Measurements from ENCODE around the gene RHBDF2. TPM values are rescaled to one million over a fixed set of nuclear protein-coding genes. Genes with fewer than 3 reads are reported as not detected.

Gene RHBDF2
- polyA plus RNA-seq (2014; cell fraction: cytosol; rRNA removed): 0.08 and 1.0 TPM in 2 replicates
- 0.56 and 0.89 TPM in 2 replicates for polyA plus RNA-seq (2014; cell fraction: nucleus; rRNA removed)

DNA sequence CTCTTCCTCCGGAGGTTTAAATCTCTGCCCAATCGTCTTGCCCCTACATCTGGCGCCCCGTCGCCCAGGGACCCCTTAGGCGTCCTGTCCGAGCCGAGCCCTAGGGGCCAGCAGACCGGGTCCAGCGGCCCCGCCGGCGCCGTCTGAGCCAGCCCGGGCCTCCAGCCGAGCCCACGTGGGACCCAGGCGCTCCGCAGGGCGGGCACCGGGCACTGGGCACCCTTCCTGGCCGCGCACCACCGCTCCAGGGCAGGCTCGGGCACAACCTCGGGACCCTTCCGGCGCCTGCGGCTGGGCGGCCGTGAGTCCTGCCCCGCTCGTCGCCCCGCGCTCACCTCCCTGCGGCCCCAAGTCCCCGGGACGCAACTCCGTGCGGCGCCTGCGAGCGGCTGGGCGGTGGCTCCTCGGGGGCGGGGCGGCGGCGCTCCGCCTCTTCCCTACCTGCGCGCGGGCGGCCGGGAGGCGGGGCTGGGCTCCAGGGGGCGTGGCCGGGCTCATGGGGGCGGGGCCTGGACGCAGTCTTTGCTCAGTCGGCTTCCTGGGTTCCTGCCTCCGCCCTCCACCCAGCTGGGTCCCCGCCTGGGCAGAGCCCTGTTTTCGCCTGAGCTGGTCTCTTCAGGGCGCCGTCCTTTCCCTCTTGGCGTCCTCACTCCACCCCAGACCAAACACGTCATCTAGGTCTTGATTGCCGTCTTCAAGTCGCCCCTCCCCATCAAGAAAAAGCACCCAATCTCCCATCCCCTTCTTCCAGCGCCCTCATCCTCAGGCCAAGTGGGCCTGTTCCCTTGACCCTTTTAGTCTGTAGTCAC, at the start of gene RHBDF2:
Gene RHBDF2 (minus strand): TSS at position 406 of the 809 bp plus-strand sequence. CDS start 19,899 bp downstream, outside the sequence.
- peak; percentile 44 for DNase-seq (ENCODE audit: low spot score)

DNA sequence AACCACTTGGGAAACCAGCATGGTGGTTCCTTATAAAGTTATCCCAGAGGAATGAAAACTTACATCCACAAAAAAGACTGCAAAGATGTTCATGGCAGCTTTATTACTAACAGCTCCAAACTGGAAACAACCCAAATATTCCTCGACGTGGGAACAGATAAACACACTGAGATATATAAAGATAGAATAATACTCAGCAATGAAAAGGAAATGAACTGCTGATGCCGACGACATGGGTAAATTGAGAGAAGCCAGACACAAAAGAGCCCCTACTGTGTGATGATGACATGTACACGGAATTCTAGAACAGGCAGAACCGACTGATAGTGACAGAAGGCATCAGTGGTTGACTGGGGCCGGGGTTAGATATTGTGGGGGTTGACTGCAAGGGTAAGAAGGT, 48.3 kb upstream of the RHBDF2 start:
- no peak for DNase-seq (ENCODE audit: low spot score)

DNA sequence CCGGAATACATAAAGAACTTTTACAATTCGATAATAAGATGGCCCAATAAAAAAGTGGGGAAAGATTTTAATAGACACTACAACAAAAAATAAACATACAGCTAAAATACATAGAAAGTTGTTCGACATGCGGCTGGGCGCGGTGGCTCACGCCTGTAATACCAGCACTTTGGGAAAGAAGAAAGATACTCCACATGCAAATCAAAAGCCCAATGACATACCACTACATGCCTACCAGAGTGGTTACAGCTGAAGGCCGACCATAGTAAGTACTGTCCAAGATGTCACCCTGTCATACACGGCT, 47.9 kb upstream of the RHBDF2 start:
- no peak for DNase-seq (ENCODE audit: low spot score)

DNA sequence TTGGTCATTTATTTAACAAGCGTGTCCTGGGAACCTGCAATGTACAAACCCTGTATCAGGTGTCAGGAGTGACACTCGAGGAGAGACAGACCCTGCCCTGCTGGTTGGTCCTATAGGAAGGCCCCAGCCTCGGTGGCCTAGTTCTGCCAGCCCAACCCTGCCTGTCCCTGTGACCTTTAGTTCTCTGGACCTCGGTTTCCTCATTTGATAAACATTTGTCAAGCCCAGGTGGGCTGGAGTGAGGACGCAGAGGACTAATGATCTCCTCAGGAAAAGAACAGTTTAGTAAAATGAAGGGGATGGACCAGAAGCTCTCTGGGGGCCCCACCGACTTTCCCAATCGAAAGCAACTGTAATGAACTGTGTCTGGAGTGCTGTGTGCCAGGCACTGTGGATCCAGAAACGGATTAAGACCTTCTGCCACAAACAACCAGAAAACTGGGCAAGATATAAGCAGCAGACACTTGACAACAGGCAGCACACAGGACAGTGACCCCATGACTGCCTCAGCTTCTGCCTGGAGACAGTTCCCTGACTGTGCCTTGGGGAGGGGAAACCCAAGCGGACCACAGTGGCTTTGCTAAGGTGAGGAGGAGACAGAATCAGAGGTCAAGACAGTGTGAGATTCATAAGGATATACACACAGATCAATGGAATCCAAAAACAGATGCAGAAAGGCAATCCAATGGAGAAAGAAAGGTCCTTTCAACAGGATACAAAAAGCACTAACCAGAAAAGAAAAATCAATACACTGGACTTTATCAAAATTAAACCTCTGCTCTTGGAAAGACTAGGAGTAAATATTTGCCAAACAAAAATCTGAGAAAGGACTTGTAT, 47.4 kb upstream of the RHBDF2 start:
- no peak for DNase-seq (ENCODE audit: low spot score)

DNA sequence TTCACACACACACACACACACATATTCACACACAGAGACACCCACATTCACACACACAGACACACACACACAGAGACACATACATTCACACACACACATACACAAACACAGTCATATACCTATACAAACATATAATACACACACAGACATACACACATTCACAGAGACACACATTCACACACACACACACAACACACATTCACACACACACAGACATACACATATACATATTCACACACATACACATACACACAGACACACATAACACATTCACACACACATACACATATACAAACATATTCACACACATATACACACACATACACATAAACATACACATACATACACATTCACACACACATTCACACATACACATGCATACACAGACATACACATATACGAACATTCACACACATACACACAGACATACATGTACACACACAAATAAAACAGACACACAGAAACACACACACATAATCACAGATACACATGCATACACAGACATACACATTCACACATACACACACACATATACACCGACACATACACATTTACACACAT, 46.5 kb upstream of the RHBDF2 start:
- no peak for DNase-seq (ENCODE audit: low spot score)

DNA sequence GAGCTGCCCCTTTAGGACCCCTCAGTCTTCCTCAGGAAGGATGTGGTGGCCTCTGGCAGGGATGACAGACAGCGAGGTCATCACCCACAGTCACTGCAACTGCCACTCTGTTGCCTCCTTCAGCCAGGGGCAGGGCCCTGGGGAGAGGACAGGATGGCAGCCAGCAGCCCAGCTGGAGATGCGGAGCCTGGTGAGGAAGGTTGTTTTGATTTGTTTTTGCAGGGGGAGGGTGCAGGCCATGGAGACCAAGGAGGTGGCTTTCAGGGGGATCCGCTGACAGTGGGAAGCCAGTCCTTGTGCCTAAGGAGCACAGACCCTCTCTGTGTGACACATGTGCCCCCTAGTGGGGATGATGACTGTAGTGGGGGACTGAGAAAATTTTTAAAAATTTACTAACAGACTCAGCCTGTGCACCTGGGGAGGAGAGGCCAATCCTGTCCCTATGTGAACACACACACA, 46.0 kb upstream of the RHBDF2 start:
- DNase-seq (ENCODE audit: low spot score): peak; percentile 84

DNA sequence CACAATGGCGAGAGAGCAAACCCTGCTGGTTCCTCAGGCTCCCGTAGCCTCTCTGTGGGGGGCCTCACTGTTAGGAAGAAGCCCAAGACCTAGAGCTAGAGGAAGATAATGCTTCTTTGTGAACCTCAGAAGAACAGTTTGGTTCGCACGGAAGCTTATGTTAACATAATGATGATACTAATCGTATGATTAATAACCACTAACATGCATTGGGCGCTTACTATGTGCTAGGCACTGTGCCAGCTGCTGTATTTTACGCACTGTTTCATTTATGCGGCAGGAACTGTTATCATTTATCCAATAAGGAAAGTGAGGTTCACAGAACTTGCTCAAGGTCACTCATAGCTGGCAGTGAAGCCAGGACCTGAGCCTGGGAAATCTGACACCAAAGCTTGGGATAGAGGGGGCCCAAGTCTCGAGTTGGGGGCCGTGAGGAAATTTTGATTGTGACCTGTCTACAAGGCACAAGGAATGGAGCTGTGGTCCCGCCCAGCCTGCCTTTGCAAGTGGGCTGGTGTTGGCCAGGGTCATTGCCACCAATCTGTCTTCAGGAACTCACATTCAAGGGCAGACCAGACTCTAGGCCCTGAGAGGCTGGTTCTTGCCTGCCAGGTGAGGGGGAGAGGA, 45.4 kb upstream of the RHBDF2 start:
- DNase-seq (ENCODE audit: low spot score): no peak

DNA sequence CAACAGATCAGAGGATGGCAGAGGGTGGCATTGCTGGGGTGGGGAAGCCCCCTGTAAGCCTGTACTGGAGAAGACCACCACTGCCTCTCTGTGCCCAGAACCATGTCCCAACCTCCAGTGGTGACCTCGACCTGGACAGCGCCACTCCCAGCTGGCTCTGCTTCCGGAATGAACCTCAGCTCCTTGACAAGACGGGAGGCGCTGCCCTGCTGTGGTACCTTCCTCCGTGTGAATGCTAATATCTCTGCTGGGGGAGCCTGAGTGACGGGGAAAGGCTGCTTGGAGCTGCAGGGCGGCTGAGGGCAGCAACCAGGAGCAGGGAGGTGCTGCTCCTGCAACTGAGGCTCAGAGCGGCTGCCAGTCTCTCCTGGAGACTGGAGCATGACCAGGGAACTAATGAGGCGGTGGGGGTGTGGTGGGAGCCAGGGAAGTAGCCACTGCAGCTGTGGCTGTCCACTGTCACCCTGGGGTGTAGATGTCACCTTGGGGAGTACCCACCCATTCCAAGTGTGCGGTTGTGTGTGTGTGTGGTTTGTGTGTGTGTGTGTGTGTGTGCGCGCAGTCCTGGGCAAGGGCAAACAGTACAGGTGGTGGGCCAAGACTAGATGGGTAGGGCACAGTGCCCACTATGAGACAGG, 44.8 kb upstream of the RHBDF2 start:
- DNase-seq (ENCODE audit: low spot score): no peak

DNA sequence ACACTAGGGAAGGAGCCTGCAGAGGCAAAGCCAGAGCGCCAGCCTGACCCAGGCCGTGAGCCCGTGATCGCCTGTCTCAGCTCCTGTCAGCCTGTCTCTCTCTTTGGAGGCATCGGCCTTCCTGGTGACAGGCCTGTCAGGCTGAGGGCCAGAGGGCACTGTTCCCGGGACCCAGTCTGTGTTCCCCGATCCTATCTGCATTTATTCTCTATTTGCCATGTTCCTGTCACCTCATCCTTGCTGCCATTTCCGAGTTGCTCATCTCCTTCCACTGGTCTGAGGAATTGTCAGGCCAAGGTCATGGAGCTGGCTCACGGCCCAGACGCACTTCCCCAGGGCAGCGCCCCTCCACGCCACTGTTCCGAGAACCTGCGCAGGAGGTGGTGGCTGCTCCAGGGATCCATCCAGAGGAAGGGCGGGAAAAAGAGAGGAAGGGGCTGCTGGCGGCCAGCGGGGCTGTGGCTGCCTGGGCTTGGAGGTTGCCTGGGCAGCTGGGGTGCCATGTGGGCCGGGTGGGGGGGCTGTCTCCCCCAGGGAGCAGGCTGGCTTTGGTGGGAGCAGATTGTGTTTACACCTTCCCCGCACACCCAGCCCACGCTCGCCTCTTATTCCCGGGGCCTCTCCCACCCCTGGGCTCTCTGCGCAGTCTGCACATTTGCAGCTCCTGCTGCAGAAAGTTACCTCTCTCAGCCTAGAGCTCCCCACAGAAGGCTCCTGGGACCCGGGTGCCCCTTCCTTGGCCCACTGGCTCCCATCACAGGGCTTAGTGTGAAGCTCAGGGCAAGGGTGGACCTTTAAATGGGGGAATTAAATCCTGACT, 43.5 kb upstream of the RHBDF2 start:
- peak; percentile 66 for DNase-seq (ENCODE audit: low spot score)

DNA sequence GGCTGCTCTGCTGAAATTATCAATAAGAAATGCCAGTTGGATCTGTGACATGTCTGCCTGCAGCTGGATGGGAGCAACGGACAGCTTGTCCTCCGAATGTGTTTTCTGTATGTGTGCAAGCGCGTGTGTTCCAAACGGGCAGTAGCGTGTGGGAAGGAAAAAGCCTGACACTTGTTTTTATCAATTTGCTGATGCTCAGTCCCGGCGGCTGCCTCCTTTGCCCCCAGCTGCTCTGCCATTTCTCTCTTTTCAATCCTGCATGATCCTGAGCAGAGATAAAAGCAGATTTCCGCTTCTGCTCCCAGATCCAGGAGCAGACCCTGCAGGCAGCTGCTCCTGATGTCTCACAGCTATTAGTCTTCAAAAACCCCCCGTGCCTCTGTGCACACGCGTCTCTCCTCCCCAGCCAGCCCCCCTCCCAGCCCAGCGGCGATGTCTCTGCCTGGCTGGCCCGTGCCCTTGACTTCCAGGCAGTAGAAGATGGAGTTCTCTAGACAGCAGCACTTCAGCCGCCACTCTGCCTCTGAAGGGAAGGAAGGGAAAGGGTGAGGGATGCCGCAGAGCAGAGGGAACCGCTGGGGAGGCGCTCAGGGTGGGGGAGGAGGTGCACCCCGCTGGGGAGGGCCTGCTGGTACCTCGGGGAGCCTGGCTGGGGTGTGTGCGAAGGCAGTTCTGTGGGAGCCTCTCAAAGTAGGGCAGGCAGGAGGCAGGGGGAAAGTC, 42.8 kb upstream of the RHBDF2 start:
- DNase-seq (ENCODE audit: low spot score): peak; percentile 98

DNA sequence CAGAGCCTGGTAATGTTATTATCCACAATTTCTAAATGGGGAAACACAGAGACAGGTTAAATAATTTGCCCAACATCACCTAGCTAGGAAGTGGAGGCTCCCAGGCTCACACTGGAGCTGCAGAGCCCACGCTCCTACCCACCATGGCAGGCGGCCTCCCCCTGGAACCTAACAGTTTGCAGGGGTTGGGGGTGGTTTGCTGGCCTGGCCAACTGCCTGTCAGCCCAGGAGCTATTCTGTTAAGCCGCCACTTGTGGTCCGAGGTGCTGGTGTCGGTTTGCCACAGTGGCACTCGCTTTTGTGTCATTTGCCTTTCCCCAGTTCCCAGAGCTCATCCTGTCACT, 42.2 kb upstream of the RHBDF2 start:
- DNase-seq (ENCODE audit: low spot score): no peak

DNA sequence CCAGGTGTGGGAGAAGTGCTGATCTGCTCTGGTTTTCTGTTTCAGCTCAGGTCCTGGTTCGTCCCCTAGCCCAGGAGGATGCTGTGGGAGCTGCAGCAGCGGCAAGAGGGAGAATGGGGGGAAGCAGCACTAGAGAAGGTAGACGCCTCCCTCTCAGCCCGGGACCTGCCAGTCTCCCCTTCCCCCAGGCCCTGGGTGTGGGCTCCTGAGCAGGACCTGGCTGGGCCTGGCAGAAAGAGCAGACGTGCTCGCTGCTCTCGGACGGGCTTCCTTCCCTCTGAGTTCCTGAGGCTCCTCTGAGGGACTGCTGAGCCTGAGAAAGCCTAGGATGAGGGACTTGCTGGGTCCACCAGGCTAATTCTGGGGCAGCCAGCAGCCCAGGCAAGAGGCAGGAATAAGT, 41.8 kb upstream of the RHBDF2 start:
- no peak for DNase-seq (ENCODE audit: low spot score)

DNA sequence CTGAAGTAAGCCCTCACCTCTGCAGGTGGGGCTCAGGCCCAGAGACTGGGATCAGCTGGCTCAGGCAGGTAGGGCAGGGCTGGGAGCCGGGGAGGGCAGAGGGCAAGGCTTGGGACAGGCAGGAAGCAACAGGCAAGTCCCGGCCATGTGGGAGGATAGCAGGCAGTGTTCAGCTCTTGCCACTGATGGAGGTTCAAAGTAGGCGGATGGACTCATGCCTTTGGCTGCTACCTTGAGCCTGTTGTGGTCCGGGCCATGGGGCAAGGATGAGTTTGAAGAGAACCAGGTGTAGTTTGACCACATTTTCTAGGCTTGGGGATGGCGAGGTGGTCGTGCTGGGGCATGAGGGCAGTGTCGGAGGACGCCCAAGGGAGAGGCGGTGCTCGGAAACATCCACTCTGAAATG, 41.3 kb upstream of the RHBDF2 start:
- no peak for DNase-seq (ENCODE audit: low spot score)

DNA sequence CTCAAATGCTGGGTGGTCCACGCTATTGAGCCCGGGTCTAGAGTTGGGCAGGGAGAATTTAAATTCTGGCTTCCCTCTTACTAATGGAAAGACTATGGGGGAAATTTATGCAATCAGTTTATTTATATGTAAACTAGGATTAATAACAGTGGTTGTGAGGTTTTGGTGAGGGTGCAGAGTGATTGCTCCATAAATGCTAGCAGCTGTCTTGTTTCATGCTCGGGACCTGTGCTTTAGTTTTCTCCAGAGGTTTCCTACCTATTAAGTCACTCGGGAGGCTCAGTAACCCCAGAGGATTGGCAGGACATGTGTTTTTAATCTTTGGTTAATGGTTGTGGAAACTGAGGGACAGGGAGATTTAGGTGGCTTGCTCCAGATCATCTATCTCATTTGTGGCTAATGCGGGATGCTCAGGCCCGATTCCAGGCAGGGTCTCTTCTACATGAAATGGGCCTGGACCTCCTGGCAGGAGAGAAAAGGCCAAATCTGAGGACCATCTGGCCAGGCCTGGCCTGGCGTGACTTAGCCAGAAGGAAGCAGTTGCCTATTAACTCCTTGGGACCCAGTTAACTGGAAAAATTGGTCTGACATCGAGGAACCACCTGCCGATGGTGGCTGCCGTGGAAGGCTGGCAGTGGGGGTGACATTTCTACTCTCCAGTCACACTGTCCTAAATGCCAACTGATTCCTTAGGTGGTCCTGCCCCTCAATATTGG, 40.7 kb upstream of the RHBDF2 start:
- peak; percentile 57 for DNase-seq (ENCODE audit: low spot score)

DNA sequence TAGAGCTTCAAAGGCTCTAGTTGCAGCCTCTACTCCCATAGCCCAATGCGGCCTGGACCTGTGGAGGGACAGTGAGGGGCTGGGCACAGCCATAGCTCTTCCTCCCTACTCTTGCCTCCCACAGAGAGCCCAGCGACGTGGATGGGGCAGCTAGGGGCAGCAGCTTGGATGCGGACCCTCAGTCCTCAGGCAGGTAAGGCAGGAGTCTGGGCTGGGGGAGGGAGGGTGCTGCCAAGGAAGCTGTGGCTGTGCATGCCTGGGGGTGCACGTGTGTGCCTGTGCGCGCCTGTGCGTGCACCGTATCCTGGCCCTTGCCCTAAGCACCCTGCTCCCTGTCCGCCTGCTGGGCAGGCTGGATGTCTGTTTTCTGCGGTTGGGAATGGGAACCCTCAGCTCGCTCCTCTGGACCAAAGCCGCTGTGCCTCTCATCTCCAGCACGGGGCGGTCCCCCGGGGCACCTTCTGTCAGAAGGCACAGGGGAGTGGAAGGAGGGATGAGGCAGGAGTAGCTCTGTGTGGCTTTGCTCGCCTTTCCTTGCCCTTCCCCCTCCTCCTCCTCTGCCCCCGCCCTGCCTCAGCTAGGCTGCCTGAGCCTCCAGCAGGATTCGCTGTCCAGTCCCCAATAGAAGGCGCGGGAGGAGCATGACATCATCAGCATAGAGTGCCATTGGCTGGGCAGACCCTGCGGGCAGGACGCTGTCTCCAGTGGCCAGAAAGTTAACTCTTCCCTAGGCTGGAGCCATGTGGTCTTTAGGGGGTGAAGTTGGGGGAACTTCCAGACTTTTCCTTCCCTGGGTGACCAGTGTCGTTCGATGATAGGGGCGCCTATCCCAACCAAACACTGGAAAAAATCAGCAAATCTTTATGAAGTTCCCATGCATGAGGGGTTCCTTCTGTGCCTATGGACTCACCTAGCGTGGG, 39.4 kb upstream of the RHBDF2 start:
- DNase-seq (ENCODE audit: low spot score): peak; percentile 98

DNA sequence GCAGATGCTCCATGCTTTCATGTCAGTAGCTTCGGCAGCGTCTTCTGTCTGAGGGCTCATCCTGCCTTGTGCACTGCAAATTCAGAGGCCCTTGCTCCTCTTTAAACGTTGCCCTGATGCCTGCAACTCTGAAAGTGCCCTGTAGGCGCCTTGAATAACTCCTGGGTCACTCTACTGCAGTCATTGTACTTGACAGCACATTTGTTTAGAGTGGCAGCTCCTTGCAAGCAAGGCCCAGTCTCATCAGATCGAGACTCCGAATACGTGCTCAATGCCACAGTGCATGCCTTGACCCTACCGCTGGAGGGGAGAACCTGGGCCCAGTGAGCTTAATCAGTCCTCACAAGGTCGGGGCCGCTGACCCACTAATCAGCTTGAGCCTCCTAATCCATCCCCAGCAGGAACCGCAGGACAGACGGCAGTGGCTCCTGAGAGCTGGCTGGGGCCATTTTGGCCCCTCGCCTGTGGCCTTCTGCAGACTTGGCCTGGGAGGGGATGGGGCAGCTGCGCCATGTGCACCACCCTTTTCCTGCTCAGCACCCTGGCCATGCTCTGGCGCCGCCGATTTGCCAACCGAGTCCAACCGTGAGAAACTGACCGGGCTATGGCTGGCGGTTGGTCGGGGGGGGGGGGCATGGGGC, 38.5 kb upstream of the RHBDF2 start, which contains the start of gene PRCD:
Gene PRCD (plus strand): TSS at position 414 of the 641 bp plus-strand sequence. CDS start 98 bp downstream, at position 512.
- DNase-seq (ENCODE audit: low spot score): no peak

DNA sequence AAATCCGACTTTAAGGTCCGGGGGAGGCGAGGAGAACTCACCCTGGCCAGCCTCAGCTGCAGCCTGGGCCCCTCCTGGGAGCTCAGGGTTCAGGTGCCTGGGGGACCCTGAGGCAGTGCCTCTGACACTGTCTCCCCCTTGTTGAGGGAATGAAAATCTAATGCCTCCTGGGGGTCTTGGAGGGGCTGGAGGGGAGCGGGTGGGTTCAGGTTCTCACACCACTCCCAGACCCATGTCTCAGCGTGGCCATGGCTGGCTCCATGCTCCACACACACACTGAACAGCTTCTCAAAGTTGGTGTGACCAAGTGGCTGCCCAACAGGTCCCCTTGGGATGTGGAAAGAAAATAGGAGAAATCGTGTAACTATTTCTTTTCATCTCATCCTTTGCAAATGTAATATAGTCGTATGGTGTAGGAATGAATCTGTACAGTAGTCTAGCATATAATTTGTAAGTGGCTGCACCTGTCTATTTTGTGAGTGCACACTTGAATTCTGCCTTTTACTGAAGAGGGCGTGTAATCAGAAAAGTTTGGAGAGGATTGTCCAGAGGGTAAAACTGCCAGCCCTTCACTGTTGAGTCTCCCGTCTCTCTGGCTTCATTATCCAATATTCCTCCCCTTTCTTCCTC, 37.8 kb upstream of the RHBDF2 start:
- DNase-seq (ENCODE audit: low spot score): no peak

All from SK-N-DZ (cell line).